HG02884 (cell line): Measurements from ENCODE around the gene RGS17.
"Not testable (repeated sequence)": the region's sequence is repeated elsewhere in the genome, so short reads cannot be mapped to it uniquely, and the experiment has no call there.

ENCODE experiments used
- ATAC-seq: cut with Tn5 transposase; IDR thresholded peaks from one replicate; pipeline ENCODE4 v1.9.1; 2021; ENCODE audit warnings: mild to moderate bottlenecking, moderate library complexity; ENCODE audit not compliant: unreplicated experiment

The RGS17 gene

GRCh38 chr6:153131037-153131981, at the start of gene RGS17:
RGS17 (minus strand) TSS chr6:153131282; CDS start chr6:153044018, 87,264 bp downstream.
- peak; percentile 41 for ATAC-seq

- ATAC-seq, result no peak
Measured at GRCh38 chr6:153172815-153173214, 41.7 kb upstream of the RGS17 start.

GRCh38 chr6:153170511-153170910, 39.4 kb upstream of the RGS17 start:
- no peak for ATAC-seq

GRCh38 chr6:153167907-153168306, 36.8 kb upstream of the RGS17 start:
- no peak for ATAC-seq

GRCh38 chr6:153167061-153167891, 36.2 kb upstream of the RGS17 start:
- no peak for ATAC-seq

GRCh38 chr6:153162646-153163045, 31.6 kb upstream of the RGS17 start:
- ATAC-seq, result no peak

- no peak for ATAC-seq
Measured at GRCh38 chr6:153162172-153162571, 31.1 kb upstream of the RGS17 start.

GRCh38 chr6:153160221-153160620, 29.1 kb upstream of the RGS17 start:
- no peak for ATAC-seq

GRCh38 chr6:153150752-153151440, 19.8 kb upstream of the RGS17 start:
- ATAC-seq, result no peak

- ATAC-seq, result no peak
Measured at GRCh38 chr6:153150371-153150751, 19.3 kb upstream of the RGS17 start.

- no peak for ATAC-seq
Measured at GRCh38 chr6:153149891-153150290, 18.8 kb upstream of the RGS17 start.

- ATAC-seq, result no peak
Measured at GRCh38 chr6:153146413-153146812, 15.3 kb upstream of the RGS17 start.

GRCh38 chr6:153145591-153145990, 14.5 kb upstream of the RGS17 start:
- no peak for ATAC-seq

- ATAC-seq, result no peak
Measured at GRCh38 chr6:153143200-153143599, 12.1 kb upstream of the RGS17 start.

GRCh38 chr6:153140299-153140698, 9.2 kb upstream of the RGS17 start:
- no peak for ATAC-seq

- no peak for ATAC-seq
Measured at GRCh38 chr6:153138930-153139329, 7.8 kb upstream of the RGS17 start.

- no peak for ATAC-seq
Measured at GRCh38 chr6:153135681-153136080, 4.6 kb upstream of the RGS17 start.

GRCh38 chr6:153133667-153134066, 2.6 kb upstream of the RGS17 start:
- not testable (repeated sequence) for ATAC-seq

GRCh38 chr6:153130515-153131036, 506 bp downstream of the RGS17 start:
- peak; percentile 23 for ATAC-seq

- ATAC-seq, result no peak
Measured at GRCh38 chr6:153129873-153130514, 1.1 kb downstream of the RGS17 start.
